Breast epithelium (tissue), 4 donors: ENCODE data around the gene MTRF1. TPM values are rescaled to one million over a fixed set of nuclear protein-coding genes. Genes with fewer than 3 reads are reported as not detected.
"Not testable (repeated sequence)": the region's sequence is repeated elsewhere in the genome, so short reads cannot be mapped to it uniquely, and the experiment has no call there.

Source experiments
- DNase-seq, 2 donors: peaks; one replicate each; pipeline ENCODE4 v3.0.0-alpha.2; 2019; ENCODE audit warnings: low spot score in 2 of 2
- H3K27ac ChIP-seq, 2 donors: fragments of 200-600 bp; sonication (generic) in 1 of 2; one replicate each; pipeline ENCODE4 v1.5.1; 2016 to 2019; ENCODE audit warnings: mild to moderate bottlenecking in 1 of 2
- H3K27me3 ChIP-seq, 2 donors: fragments of 200-600 bp; sonication (generic) in 1 of 2; one replicate each; pipeline versions ENCODE4 v1.5.1 to v1.6.0; 2017 to 2019; ENCODE audit warnings: control low read depth in 1 of 2, mild to moderate bottlenecking in 1 of 2
- H3K36me3 ChIP-seq: fragments of 200-600 bp; one replicate; pipeline ENCODE4 v1.5.1; 2019
- H3K4me1 ChIP-seq, 2 donors: fragments of 200-600 bp; sonication (generic); one replicate each; pipeline ENCODE4 v1.5.1; 2016 to 2019; ENCODE audit warnings: control low read depth in 1 of 2
- H3K4me3 ChIP-seq, 3 donors: fragments of 200-600 bp; sonication (generic); 1 replicate in 2 of 3; 2 replicates in 1 of 3; pipeline ENCODE4 v1.5.1; 2016 to 2019; ENCODE audit warnings: mild to moderate bottlenecking in 3 of 3, moderate library complexity in 2 of 3
- H3K9me3 ChIP-seq, 2 donors: fragments of 200-600 bp; sonication (generic) in 1 of 2; one replicate each; pipeline ENCODE4 v1.5.1; 2016 to 2019; ENCODE audit warnings: control low read depth in 1 of 2
- POLR2A ChIP-seq: fragments of 450-650 bp; IDR thresholded peaks from one replicate; pipeline ENCODE4 v1.6.1; 2016; ENCODE audit warnings: antibody characterized with exemption, mild to moderate bottlenecking, moderate library complexity
- POLR2AphosphoS5 ChIP-seq, 3 donors: sonication (generic); formaldehyde crosslinking; IDR thresholded peaks; one replicate each; pipeline ENCODE4 v1.6.1; 2017; ENCODE audit warnings: antibody characterized with exemption in 3 of 3
- intact Hi-C: fragments of 100-400 bp; cut with DNase I; formaldehyde crosslinking; loops from one replicate; pipeline ENCODE4 v1.15.1; 2023; ENCODE audit warnings: low total_unique reads
- total RNA-seq, 3 donors: library from RNA; depleted of rRNA; stranded (reverse); fragments of >200 nt; gene quantifications; one replicate each; pipeline ENCODE4 v1.1.0, GENCODE V29; 2016
- TF ChIP-seq, protein P1 (sequence below), 3 donors: fragments of 450-650 bp; IDR thresholded peaks; one replicate each; pipeline ENCODE4 v1.5.1; 2016 to 2017; ENCODE audit warnings: antibody characterized with exemption in 3 of 3, mild to moderate bottlenecking in 3 of 3, moderate library complexity in 3 of 3

MTRF1 gene
- total RNA-seq, 3 donors from 2014 or later = 10.4 to 18.6 (median 12.8) TPM

DNA sequence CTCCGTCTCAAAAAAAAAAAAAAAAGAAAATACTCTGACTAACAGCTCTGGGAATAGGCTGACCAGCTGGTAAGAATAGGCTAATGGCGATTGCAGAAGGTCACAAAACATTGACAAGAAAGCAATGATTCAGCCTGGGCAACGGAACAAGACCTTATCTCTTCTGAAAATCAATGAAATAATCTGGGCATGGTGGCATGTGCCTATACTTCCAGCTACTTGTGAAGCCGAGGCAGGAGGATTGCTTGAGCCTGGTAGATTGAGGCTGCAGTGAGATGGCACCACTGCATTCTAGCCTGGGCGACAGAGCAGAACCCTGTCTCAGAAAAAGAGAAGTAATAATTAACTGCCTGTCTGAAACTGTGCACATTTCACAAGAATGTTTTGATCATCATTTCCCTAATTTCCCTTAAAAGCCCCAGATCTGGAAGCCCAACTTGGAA lies 18.8 kb upstream of the MTRF1 start:
- Histone ChIP-seq H3K4me1 (no peaks in the 10 kb centered on the region), H3K36me3 (no peaks in the 10 kb centered on the region), H3K4me3 (no peak overlapping the region), H3K27me3 (no peaks in the 10 kb centered on the region), H3K9me3 (no peaks in the 10 kb centered on the region), H3K27ac (no peak overlapping the region)
- TF ChIP-seq POLR2A (no peak), POLR2AphosphoS5 (IDR thresholded peaks at IDR 0.05) (no peak)
- TF ChIP-seq, protein P1, sequence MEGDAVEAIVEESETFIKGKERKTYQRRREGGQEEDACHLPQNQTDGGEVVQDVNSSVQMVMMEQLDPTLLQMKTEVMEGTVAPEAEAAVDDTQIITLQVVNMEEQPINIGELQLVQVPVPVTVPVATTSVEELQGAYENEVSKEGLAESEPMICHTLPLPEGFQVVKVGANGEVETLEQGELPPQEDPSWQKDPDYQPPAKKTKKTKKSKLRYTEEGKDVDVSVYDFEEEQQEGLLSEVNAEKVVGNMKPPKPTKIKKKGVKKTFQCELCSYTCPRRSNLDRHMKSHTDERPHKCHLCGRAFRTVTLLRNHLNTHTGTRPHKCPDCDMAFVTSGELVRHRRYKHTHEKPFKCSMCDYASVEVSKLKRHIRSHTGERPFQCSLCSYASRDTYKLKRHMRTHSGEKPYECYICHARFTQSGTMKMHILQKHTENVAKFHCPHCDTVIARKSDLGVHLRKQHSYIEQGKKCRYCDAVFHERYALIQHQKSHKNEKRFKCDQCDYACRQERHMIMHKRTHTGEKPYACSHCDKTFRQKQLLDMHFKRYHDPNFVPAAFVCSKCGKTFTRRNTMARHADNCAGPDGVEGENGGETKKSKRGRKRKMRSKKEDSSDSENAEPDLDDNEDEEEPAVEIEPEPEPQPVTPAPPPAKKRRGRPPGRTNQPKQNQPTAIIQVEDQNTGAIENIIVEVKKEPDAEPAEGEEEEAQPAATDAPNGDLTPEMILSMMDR (IDR thresholded peaks at IDR 0.05) = no peak
- intact Hi-C loops = loop anchor here (2.0 kb wide), 1 partner anchor 23 kb away; no protein-coding TSS in a partner anchor
- no peak for DNase-seq

DNA sequence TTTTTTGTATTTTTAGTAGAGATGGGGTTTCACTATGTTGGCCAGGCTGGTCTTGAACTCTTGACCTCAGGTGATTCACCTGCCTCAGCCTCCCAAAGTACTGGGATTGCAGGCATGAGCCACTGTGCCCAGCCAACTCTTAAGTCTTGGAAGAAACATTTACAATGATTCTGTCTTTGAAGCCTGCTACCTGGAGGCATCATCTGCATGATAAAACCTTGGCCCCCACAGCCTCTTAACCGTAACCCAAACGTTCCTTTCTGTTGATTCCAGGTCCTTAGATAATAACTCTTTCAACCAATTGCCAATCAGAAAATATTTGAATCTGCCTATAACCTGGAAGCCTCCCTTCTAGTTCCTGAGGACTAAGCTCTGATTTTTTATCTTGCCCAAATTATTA lies 15.8 kb upstream of the MTRF1 start:
- H3K27me3 ChIP-seq, H3K4me1 ChIP-seq, H3K36me3 ChIP-seq, H3K4me3 ChIP-seq, H3K27ac ChIP-seq, DNase-seq, intact Hi-C loops, H3K9me3 ChIP-seq: not testable (repeated sequence)

DNA sequence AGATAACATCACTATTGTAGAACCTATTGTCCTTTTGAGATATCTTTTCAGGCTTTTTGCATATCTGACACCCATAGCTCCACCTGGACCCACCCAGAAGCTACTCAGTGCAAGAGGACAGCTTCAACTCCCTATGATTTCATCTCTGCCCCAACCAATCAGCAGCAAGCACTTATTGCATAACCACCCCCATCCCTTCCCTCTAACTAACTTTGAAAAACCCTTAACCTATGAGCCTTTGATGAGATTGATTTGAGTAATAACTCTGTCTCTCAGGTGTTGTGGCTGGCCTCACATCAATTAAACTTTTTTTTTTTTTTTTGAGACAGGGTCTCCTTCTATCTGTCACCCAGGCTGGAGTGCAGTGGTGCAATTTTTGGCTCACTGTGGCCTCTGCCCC lies 13.4 kb upstream of the MTRF1 start:
- Histone ChIP-seq H3K27ac (no peak overlapping the region), H3K36me3 (no peaks in the 10 kb centered on the region), H3K27me3 (no peaks in the 10 kb centered on the region), H3K9me3 (no peaks in the 10 kb centered on the region), H3K4me1 (no peaks in the 10 kb centered on the region), H3K4me3 (no peak overlapping the region)
- intact Hi-C loops = no loop called here
- TF ChIP-seq POLR2AphosphoS5 (IDR thresholded peaks at IDR 0.05) (no peak), POLR2A (no peak)
- TF ChIP-seq, protein P1 (IDR thresholded peaks at IDR 0.05) = no peak
- no peak for DNase-seq

DNA sequence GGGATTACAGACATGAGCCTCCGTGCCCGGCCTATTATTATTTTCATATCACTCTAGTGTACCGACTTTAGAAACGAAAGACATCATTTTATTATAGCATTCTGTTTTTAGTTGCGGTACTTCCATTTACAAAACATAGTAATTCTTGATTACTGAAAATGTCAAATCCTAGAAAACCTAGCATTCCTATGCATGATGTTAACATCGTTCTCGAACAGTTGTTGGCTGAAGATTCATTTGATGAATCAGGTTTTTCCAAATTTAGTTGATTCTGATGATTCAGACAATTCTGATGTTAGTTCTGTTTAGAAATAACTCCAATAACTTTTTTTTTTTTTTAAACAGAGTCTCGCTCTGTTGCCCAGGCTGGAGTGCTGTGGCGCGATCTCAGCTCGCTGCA lies 11.5 kb upstream of the MTRF1 start:
- Histone ChIP-seq H3K27me3 (no peaks in the 10 kb centered on the region), H3K36me3 (no peaks in the 10 kb centered on the region), H3K27ac (no peak overlapping the region), H3K4me3 (no peak overlapping the region), H3K4me1 (no peaks in the 10 kb centered on the region), H3K9me3 (no peaks in the 10 kb centered on the region)
- intact Hi-C loops = no loop called here
- TF ChIP-seq POLR2A (no peak), POLR2AphosphoS5 (IDR thresholded peaks at IDR 0.05) (no peak)
- TF ChIP-seq, protein P1 (IDR thresholded peaks at IDR 0.05) = no peak
- no peak for DNase-seq

DNA sequence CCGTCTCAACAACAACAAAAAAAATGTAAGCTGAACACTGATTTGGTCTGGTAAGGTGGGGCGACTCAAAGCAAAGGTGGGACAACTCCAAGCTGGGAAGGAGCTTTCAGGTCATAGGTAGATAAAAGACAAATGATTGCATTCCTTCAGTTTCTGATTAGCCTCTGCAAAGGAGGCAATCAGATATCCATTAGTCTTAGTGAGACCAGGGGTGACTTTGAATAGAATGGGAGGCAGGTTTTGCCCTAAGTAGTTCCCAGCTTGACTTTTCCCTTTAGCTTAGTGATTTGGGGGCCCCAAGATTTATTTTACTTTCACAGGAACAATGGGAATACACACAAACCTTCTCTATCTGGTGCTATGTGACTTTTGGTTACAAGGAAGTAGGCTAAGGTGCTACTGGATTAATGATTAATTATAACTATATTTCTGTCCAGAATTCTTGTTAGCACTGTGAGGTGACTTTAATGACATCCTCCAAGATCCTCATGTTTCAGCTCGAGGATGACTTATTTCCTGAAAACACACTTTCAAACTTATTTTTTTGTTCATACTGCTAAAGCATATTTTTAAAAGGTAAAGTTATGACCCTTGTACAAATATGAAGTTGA lies 10.6 kb upstream of the MTRF1 start:
- intact Hi-C loops = no loop called here
- H3K27ac ChIP-seq = no peak overlapping the region
- H3K4me3 ChIP-seq = no peak overlapping the region
- TF ChIP-seq POLR2A = no peak
- no peak for TF ChIP-seq POLR2AphosphoS5 (IDR thresholded peaks at IDR 0.05)
- TF ChIP-seq, protein P1 (IDR thresholded peaks at IDR 0.05) = no peak
- H3K27me3 ChIP-seq = no peaks in the 10 kb centered on the region
- no peak for DNase-seq
- no peaks in the 10 kb centered on the region for H3K36me3 ChIP-seq
- no peaks in the 10 kb centered on the region for H3K9me3 ChIP-seq
- no peaks in the 10 kb centered on the region for H3K4me1 ChIP-seq
